Activated naive CD8-positive, alpha-beta T cell treated with anti-CD3 and anti-CD28 coated beads, Interleukin-2, amount 50 U/mL, for 16 hours (primary cell): ENCODE measurements around the gene PRKD1.

Experiments used
- DNase-seq: peaks from one replicate; pipeline ENCODE4 v3.0.0-alpha.2; 2020; ENCODE audit warnings: low read depth, low spot score

Gene PRKD1

DNA sequence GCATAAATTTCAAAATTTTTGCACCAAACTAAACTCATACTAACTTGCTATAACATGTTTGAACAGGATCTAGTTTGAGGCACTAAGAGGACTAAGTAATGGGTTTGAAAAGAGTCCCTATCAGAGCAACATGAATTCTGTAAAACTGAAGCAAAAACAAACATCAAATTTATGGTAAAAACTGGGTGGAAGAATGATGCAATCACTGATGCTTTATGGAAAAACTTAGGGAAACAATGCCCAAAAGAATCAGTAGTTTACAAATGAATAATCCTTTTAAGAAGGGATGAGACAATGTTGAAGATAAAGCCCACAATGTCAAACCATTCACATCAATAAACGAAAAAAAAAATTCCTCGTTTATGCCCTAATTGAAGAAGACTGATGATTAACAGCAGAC lies 88.9 kb downstream of the PRKD1 start:
- no peak for DNase-seq

DNA sequence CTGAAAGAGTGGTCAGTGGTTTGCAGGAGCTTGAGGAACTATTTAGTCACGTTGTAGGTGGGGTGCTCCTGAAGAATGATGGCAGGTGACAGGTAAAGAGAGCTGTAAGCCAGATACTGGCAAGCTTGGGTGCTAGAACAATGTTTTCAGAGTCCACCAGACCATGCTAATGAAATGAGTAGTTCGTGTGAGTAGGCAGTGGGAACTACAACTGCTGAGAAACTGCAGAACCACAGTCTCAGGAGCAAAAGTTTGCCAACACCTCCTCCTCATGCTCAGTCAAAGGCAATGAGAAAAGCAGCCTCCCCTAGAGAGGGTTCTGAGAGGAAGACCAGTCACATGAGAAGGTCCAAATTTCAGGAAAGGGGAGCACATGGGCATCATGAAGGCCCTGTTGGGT lies 91.3 kb downstream of the PRKD1 start:
- DNase-seq, result no peak

DNA sequence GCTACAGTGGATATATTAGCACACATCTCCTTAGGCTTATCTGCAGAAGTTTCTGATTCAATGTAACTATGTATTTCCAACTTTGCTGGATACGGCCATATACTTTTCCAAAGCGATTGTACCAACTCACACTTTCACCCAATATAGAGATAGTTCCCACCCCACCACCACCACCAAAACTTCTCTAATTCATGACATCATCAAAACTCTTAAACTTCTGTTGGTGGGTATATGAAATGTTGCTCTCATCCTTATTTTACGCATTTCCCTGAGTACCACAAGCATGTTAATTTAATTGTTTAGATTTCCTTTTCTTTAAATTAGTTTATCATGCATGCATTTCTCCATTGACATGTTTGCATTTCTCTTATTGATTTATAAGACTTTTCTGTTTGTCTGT lies 95.6 kb downstream of the PRKD1 start:
- DNase-seq, result no peak

DNA sequence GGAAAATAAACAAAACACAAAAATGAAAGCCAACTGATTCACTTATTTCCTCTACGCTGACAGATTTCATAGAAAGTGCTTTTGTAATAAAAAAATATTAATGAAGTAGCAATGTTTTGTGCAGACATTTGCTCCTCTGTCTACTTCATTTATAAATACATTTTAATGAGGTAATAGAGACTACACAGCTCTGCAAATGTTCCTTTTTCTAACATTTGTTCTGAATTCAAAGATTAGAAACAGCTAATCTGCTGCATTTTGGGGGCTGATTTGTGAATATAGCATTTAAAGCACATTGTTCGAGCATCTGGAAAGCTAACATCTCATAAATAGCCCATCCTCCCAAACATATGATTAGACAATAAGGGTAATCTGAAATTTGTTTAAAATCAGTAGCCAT lies 97.8 kb downstream of the PRKD1 start:
- DNase-seq, result no peak

DNA sequence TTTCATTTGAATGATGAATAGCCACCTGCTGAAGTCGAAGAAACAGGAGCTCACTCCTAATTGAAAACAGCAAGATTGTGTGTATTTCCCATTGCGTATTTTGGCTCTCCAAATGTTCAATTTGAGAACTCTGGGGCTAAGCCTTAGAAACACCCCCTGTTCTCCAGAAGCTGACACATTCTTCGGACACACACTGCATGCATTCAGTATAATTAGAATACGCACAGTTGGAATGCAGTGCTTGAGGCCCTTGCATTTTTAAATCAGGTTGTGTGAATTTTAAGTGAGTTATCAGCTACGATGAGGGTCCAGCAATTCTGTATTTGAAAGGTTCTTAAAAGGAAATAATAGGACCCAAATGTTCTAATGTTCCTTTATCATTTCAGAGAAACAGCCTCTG lies 103.8 kb downstream of the PRKD1 start:
- DNase-seq, result no peak

DNA sequence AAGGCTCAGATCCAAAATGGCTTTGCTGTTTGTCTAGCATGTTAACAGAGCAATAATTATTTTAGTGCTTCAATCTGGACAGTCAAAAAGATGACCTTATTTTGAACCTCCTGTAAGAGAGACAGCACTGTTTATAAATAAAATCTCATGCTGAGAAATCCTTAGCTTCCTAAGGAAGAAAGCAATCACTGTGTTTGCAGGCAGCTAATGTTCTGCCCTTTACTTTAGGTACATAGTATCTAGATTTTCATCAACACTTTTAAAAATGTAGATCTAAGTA lies 105.3 kb downstream of the PRKD1 start:
- DNase-seq, result no peak

DNA sequence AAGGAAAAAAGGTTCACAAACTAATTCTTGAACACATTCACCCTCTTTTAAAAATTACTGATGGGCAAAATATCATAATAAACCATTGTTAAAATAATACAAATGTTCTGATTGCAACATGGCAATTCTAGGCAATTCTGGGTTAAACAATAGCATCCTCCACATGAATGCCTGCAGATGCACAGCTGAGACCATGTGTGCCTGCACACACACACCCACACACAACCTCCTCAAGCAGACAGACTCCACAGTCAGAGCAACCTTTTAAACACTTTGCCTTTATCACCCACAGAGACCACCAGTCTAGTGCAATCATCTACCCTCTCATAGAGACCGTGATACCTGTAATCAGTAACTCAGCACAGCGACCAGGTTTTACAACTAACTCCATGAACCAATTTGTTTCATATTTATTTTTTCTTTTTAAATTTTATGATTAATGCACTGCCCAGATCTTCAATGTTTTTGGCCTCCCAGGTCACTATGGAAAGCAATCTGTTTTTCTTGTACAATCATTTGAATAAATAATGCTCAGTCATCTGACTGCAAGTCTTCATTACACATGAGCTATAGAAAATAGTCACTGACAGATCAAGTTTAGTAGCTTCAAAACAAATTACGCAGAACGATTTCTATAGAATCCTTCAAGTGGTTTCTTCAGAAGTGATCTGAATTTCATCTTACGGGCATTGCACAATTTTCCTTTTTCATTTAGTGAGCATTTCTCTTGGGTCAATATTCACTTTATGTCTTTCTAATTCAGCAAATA lies 105.8 kb downstream of the PRKD1 start:
- DNase-seq, result no peak

DNA sequence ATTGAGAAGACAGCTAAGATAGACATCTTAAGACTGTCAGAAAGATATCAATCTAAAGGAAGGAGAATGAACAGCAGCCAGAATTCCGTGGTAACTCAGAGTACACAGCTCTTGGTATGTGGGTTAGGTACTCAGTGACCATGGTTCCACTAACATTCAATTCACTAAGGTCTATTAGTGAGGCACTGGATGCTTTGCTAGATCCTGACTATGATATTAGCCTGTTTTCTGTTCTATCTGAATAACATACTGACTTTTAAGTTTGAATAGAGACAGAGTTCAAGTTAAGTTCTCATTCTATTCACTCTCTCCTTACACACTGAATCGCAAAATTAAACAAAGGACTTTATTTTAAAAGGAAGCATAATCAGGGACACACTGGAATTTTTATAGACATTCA lies 106.4 kb downstream of the PRKD1 start:
- DNase-seq, result no peak

DNA sequence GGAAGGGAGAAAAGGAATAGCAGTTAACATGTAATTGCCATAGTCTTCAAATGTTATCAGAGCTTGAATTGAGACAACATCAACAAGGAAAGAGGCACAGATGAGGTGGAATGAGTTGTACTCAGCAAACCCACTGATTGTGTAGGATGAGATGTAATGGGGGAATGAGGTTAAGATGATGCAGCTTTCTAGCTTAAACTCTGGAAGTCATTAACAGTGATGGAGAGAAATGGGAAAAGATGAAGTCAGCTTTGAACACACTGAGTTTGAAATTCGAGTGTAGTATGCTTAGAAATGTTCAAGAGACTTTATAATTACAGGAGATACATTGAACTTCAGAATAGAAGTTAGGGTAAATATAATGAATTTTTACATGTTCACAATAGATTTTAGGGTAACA lies 106.9 kb downstream of the PRKD1 start:
- DNase-seq, result no peak

DNA sequence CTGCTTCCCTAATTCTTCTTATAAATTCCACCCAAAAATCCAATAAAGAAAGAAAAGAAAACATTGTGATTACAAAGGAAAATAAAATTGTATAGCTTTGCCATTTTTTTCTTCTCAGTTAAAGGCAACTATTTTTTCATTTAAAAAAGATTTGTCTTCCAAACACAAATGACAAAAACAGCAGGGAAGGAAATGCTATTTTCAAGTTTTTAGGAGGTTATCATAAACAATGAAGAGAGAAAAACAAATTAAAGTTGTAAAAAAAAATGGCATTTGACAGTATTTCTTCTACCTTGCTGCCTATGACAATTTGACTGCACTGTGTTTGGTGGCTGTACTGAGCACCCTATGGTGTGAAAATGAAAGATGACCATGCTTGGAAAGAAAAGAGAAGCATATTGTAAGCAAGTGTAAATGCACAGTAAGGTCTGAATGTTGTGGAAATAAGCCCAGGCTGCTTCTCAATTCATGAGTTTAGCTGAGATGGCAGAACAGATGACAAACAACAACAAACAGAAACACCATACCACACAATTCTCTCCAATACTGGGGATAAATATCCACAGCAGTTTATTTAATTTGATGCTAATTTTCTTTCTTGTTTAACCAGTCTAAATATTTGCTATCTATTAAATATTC lies 109.8 kb downstream of the PRKD1 start:
- DNase-seq, result no peak

DNA sequence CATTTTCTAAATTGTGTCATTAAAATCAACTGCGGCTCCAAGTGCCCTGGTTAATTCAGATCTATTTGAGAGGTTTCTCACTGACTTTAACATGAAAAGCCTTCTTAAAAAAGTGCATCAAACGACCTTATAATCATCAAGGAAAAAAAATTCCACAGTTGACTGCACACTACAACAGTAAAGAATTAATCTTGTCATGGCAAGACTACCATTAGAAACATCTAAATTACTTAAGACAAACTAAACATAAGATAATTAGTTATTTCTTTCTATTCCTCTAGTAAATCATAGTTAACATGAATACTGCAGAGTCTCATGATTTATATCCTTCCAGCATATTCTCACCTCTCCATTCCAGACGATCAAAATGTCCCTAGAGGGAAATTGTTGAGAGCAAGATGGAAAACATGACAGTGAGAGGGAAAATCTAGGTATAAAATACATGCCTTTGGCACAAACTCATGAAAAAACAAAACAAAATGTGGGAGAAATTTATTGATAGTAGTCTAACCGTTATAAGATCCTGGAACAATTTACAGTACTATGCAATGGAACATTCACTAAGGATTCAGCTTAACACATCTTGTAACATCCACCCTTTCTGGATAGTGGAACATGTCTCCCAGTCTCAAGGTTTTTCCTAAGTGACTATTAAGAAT lies 112.5 kb downstream of the PRKD1 start:
- no peak for DNase-seq

DNA sequence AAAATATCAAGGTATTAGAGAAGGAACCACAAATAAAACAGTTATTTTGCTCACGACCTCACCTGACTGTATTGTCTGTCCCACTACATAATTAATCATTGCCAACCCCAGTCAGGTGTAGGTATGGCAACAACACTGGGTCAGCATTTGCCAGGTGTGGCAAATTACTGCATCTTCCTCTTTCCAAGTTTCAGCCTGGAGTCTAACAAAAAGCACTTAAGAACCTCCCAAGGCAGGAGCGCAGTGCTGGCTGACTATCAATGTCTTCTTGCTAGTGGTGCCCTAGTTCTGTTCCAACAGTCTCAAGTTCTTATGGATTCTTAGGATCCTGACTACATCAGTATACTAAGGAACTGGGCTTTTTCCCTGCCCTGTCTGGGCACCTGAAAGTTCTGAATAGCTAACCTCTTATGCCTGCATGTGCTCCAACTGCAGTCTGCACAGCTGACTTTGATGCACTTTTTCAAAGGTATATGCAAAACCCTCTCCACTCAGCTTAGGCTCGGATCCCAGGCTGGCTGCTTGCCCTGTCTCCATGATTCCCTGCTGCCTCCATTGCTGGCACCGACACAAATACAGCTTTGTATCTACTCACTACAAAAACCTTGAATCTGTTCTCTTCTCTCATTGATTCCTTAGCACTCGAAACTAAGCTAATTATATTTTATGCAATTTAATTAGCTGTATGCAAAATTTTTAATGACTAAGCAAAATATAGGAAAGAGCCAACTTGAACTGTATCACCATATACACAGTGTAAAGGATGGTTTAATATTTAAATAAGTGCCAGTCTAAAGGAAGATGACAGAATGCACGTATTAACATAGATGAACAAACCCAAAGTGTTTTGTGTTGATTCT lies 113.3 kb downstream of the PRKD1 start:
- DNase-seq, result no peak

DNA sequence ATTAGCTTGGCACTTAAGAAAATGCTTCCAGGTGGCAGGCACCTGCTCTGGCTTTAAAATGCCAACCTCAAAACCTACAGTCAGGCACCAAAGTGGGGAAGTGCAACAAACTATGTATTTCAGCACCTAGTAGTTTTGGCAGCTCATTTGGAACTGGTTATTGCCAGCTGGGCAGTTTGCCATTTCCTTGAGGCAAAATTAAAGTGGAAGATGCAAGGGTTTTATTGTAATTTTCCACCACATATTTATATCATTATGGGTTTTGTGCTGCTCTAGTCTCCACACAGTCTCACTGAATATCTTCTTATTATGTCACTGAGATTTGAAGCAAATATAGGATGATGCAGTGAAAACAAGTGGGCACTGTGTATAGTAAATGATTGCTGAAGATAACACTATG lies 117.0 kb downstream of the PRKD1 start:
- no peak for DNase-seq

DNA sequence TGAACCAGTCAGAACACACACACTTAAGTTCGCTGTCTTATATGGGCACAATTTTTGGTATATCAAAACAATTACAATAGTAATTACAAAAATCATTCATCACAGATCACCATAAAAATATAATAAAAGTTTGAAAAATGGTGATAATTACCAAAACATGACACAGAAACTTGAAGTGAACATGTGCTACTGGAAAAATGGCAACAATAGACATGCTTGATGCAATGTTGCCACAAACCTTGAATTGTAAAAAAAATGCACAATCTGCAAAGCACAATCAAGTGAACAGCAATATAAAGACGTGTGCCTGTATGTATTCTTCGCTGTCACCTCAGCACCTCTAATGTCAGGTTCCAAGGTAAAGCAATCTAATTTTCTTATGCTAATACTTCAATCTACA lies 117.6 kb downstream of the PRKD1 start:
- no peak for DNase-seq

DNA sequence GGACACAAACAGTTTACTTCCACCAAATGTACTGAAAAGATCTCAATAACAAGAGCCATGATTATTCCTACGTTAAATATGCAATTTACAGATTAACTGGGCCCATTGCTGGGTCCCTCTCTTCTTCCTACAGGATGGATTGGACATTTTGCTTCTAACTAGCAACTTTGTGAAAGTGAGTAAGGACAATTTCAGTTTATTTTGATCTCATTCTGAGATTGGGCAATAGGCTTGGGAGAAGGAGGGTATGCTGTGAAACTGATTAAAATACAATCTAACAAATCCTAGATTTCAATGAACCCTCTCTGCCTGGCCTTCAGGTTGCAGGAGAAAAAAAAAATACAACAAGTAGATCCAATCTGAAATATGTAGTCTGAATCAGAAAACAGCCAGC lies 121.5 kb downstream of the PRKD1 start:
- no peak for DNase-seq

DNA sequence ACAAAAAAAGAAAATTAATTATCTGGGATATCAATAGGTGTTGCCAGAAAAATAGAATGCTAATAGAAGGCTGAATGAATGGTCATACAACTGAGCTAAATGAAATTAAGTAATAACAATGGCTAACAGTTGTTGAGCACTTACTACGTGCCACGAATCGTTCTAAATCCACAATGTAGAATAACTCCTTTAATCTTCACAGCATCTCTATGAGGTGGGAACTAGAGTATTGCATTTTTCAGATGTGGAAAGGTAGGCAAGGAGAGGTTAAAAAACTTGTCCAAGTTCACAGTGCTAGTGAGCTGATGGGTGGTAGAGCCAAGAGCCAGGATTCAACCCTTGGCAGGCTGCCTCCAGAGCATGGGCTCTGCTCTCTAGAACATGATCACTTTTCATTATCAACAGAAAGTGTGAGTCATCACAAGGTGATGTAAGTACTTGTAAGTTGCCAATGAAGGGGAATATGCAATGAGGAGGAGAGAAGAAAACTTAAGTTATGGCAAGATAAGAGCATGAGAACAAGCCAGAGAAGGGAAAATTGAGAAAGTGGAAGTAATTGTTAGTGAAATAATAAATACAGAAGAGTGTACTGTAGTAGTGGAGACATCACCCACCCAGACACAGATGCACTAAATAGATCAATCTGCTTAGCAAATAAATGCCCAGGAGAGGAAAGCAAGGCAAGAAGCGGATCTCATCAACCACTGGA lies 122.1 kb downstream of the PRKD1 start:
- DNase-seq, result no peak

DNA sequence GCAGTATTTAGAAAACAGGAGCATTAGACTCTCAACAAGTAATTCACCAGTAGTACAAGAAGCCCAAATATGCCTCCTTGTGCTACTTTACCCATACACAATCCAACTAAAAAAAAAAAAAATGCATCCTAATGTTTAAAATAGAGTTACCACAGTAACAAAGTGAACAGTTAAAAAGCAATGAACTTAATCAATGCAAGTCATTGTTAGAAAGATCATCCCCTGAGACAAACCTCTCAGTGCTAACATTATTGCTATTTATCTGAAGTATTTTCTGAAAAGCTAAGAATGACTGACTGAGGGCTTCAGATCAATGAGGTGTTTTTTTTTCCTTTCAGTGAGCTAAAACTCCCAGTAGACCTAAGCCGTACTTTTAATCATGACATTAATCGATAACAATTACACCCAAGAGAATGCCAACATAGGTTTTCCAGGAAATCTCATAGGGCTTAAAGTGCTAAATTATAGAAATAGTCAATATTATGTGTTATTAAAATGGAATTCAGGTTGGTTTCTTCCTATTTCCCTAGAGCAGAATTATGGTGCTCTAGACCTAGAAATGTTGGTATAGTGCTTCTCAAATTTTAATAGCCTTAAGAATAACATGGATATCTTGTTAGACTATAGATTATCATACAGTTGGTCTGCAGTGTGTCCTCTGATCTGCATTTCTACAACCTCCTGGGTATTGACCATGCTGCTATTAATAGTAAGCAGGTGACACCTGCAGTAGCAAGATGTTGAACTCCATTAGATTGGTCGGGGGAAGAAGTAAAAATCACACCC lies 123.0 kb downstream of the PRKD1 start:
- DNase-seq, result no peak

DNA sequence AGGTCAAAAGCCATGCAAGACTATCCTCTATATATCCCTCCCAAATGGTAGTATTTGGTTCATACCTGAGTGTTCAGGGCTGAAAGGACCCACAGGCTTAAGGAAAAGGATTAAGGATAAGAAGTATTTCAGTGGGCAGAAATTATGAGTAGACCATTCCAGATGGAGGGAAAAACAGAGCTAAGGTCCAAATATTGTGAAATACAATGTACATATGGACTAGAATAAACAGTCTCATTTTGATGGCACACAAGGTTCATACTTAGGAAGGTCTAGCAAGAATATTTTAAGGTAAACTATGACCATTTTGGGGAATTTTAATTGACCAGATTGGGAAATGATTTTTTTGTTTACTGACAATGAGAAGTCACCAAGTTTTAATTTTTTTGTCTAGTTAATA lies 124.6 kb downstream of the PRKD1 start:
- no peak for DNase-seq

DNA sequence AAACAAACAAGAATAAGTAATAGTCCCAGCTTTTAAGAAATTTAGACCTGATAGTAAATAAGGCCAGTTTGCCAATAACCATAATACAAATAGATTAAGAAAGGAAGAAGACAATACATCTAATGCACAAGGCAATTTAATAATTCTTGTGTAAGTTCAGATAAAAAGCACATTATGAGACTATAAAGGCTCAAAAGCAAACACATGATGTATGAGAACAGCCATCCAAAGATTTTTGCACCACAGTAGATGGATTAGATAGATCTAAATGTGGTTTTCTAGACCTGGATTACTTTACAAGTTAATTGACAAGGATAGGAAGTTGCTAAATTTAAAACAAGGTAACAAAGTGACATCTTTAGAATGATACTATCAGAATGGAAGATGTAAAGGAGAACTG lies 125.4 kb downstream of the PRKD1 start:
- DNase-seq, result no peak

DNA sequence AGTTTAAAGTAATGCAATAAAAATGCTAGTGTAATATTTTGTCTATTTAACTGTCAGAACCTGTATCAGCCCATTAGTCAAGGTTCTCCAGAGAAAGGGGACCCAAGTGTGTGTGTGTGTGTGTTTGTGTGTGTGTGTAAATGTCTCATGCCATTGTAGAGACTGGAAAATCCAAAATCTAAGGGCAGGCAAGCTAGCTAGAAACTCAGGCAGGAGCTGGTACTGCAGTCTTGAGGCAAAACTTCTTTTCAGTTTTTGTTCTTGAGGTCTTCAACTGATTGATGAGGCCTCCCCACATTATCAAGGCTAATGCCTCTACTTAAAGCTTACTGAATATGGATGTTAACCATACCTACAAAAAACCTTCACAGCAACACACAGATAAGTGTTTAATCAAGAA lies 126.7 kb downstream of the PRKD1 start:
- no peak for DNase-seq
